Measurements from ENCODE around the gene C5orf22. TPM values are rescaled to one million over a fixed set of nuclear protein-coding genes. Genes with fewer than 3 reads are reported as not detected.

Gene C5orf22
- total RNA-seq, 1 experiment from 2014 or later: 18.5 TPM

- Mint-ChIP-seq H3K9me3 (ENCODE audit: unreplicated experiment) (no peaks in the 10 kb centered on the region), H3K27ac (ENCODE audit: low read depth, unreplicated experiment) (no peak overlapping the region)
- intact Hi-C loops (cut with micrococcal nuclease): no loop called here
Observed at GRCh38 chr5:31585166-31585894, 53.2 kb downstream of the C5orf22 start.

GRCh38 chr5:31585895-31586270, 53.8 kb downstream of the C5orf22 start:
- ChIA-PET POLR2A (interaction anchor here (0.6 kb wide), 1 partner anchor 677 kb away, joined by 3 read pairs; no protein-coding TSS in a partner anchor), CTCF (interaction anchor here (0.6 to 1.8 kb wide), 3 partner anchors 200 to 529 kb away, joined by 3 to 19 read pairs (median 5); no protein-coding TSS in a partner anchor)
- BruUV-seq (replicated peaks): no TSS peak
- Mint-ChIP-seq H3K27me3 (ENCODE audit: insufficient read depth, unreplicated experiment) (peaks cover 26% of the 10 kb centered on the region), H3K36me3 (ENCODE audit: insufficient read depth, unreplicated experiment) (no peaks in the 10 kb centered on the region), H3K27ac (ENCODE audit: low read depth, unreplicated experiment) (no peak overlapping the region), H3K4me1 (ENCODE audit: insufficient read depth, unreplicated experiment) (no peaks in the 10 kb centered on the region), H3K9me3 (ENCODE audit: unreplicated experiment) (no peaks in the 10 kb centered on the region), H3K4me3 (ENCODE audit: unreplicated experiment) (no peak overlapping the region)
- DNase-seq (ENCODE audit: unreplicated experiment): no peak
- intact Hi-C loops (cut with micrococcal nuclease): no loop called here
- no peak for TF ChIP-seq CTCF (IDR thresholded peaks at IDR 0.05; ENCODE audit: unreplicated experiment)

More at GRCh38 chr5:31585166-31585894, 53.2 kb downstream of the C5orf22 start:
- H3K4me3 Mint-ChIP-seq (ENCODE audit: unreplicated experiment): no peak overlapping the region
- H3K27me3 Mint-ChIP-seq (ENCODE audit: insufficient read depth, unreplicated experiment): peaks cover 30% of the 10 kb centered on the region
- H3K36me3 Mint-ChIP-seq (ENCODE audit: insufficient read depth, unreplicated experiment): no peaks in the 10 kb centered on the region
- no peak for DNase-seq (ENCODE audit: unreplicated experiment)
- no peaks in the 10 kb centered on the region for H3K4me1 Mint-ChIP-seq (ENCODE audit: insufficient read depth, unreplicated experiment)
- ChIA-PET POLR2A (interaction anchor here (0.6 kb wide), 1 partner anchor 677 kb away, joined by 3 read pairs; no protein-coding TSS in a partner anchor), CTCF (interaction anchor here (0.6 to 1.8 kb wide), 4 partner anchors 201 to 529 kb away, joined by 3 to 19 read pairs (median 5); no protein-coding TSS in a partner anchor)
- no TSS peak for BruUV-seq (replicated peaks)
- no peak for TF ChIP-seq CTCF (IDR thresholded peaks at IDR 0.05; ENCODE audit: unreplicated experiment)

- no peak for TF ChIP-seq CTCF (IDR thresholded peaks at IDR 0.05; ENCODE audit: unreplicated experiment)
- H3K9me3 Mint-ChIP-seq (ENCODE audit: unreplicated experiment): no peaks in the 10 kb centered on the region
- no peak for DNase-seq (ENCODE audit: unreplicated experiment)
- ChIA-PET POLR2A (no interaction called here), CTCF (interaction anchor here (0.6 to 5.9 kb wide), 4 partner anchors 10 to 505 kb away, joined by 3 to 44 read pairs (median 4); no protein-coding TSS in a partner anchor)
- no peaks in the 10 kb centered on the region for H3K36me3 Mint-ChIP-seq (ENCODE audit: insufficient read depth, unreplicated experiment)
- no peak overlapping the region for H3K27ac Mint-ChIP-seq (ENCODE audit: low read depth, unreplicated experiment)
- no TSS peak for BruUV-seq (replicated peaks)
- no peaks in the 10 kb centered on the region for H3K4me1 Mint-ChIP-seq (ENCODE audit: insufficient read depth, unreplicated experiment)
- no peak overlapping the region for H3K4me3 Mint-ChIP-seq (ENCODE audit: unreplicated experiment)
- peaks cover 24% of the 10 kb centered on the region for H3K27me3 Mint-ChIP-seq (ENCODE audit: insufficient read depth, unreplicated experiment)
- intact Hi-C loops (cut with micrococcal nuclease): no loop called here
Observed at GRCh38 chr5:31587546-31587945, 55.4 kb downstream of the C5orf22 start.

GRCh38 chr5:31593665-31594064, 61.6 kb downstream of the C5orf22 start:
- no peaks in the 10 kb centered on the region for H3K9me3 Mint-ChIP-seq (ENCODE audit: unreplicated experiment)
- intact Hi-C loops (cut with micrococcal nuclease): no loop called here
- peaks cover 31% of the 10 kb centered on the region for H3K27me3 Mint-ChIP-seq (ENCODE audit: insufficient read depth, unreplicated experiment)

More at GRCh38 chr5:31593665-31594064, 61.6 kb downstream of the C5orf22 start:
- Mint-ChIP-seq H3K4me3 (ENCODE audit: unreplicated experiment) (no peak overlapping the region), H3K36me3 (ENCODE audit: insufficient read depth, unreplicated experiment) (no peaks in the 10 kb centered on the region), H3K27ac (ENCODE audit: low read depth, unreplicated experiment) (no peak overlapping the region), H3K4me1 (ENCODE audit: insufficient read depth, unreplicated experiment) (no peaks in the 10 kb centered on the region)
- ChIA-PET CTCF (interaction anchor here (1.2 to 1.6 kb wide), 2 partner anchors 216 to 499 kb away, joined by 3 to 13 read pairs; no protein-coding TSS in a partner anchor), POLR2A (interaction anchor here (0.6 kb wide), 1 partner anchor 580 kb away, joined by 5 read pairs; the partner anchor contains the start of gene GOLPH3)
- TF ChIP-seq CTCF (IDR thresholded peaks at IDR 0.05; ENCODE audit: unreplicated experiment): no peak
- no TSS peak for BruUV-seq (replicated peaks)
- no peak for DNase-seq (ENCODE audit: unreplicated experiment)
